Activated naive CD8-positive, alpha-beta T cell treated with anti-CD3 and anti-CD28 coated beads, Interleukin-2, amount 50 U/mL, for 24 hours (primary cell): ENCODE results near the gene UBE2V1.
"Not testable (repeated sequence)": the region's sequence is repeated elsewhere in the genome, so short reads cannot be mapped to it uniquely, and the experiment has no call there.

Experiments used
- ATAC-seq: fragments of 150-1000 bp; cut with Tn5 transposase; one replicate; pipeline ENCODE4 v1.10.0; 2021
- DNase-seq: peaks from one replicate; pipeline ENCODE4 v3.0.0; 2021
- H3K27ac Mint-ChIP-seq: one replicate; pipeline ENCODE4 v1.8.0; 2021; ENCODE audit warnings: mild to moderate bottlenecking, mixed read lengths
- H3K27me3 Mint-ChIP-seq: one replicate; pipeline ENCODE4 v1.8.0; 2021; ENCODE audit warnings: mixed read lengths
- H3K36me3 Mint-ChIP-seq: one replicate; pipeline ENCODE4 v1.8.0; 2021; ENCODE audit warnings: low read depth, mixed read lengths
- H3K4me1 Mint-ChIP-seq: one replicate; pipeline ENCODE4 v1.8.0; 2021; ENCODE audit warnings: mixed read lengths
- H3K4me3 Mint-ChIP-seq: one replicate; pipeline ENCODE4 v1.8.0; 2021; ENCODE audit warnings: mild to moderate bottlenecking, moderate library complexity, mixed read lengths
- H3K9me3 Mint-ChIP-seq: one replicate; pipeline ENCODE4 v1.8.0; 2021; ENCODE audit warnings: mixed read lengths

Gene UBE2V1

GRCh38 chr20:50113420-50114224 is 672 bp upstream of the UBE2V1 start:
- H3K4me1 Mint-ChIP-seq = peaks cover 71% of the 10 kb centered on the region
- ATAC-seq (no peak), DNase-seq (no peak)
- peak overlapping the region; percentile 100 for H3K4me3 Mint-ChIP-seq
- H3K36me3 Mint-ChIP-seq = peaks cover 31% of the 10 kb centered on the region
- H3K9me3 Mint-ChIP-seq = no peaks in the 10 kb centered on the region
- peak overlapping the region; percentile 94 for H3K27ac Mint-ChIP-seq
- H3K27me3 Mint-ChIP-seq = no peaks in the 10 kb centered on the region

DNA sequence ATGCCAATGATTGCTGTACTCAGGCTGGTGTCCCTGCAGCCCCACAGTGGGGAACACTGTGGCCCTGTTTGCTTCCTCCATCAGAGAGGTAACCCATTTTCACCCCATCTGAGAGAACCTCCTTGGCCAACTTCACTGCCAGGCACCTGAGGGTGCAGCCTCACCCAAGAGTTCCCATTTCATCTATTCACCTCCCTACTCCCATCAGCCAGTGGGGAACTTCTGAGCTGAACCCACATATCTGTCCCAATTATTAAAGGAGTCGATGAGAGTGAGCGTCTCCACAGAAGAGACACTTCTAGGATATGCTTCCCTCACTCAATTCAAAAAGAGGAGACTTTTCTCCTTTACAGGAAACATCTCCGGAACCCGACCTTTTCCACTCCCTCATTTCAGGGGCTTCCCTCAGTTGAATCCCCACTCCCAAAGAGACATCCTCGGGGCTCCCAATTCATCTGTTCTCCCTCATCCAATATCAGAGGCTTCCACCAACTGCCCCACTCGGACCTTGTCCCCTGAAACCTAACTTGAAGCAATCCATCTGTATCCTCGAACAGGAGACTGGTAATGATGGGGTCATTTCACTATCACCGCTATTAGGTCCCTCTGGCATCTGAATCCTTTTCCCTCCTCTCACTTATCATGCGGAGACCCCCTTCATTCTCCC is 988 bp downstream of the UBE2V1 start:
- Mint-ChIP-seq H3K9me3 (no peaks in the 10 kb centered on the region), H3K27me3 (no peaks in the 10 kb centered on the region), H3K4me3 (peak overlapping the region; percentile 100), H3K4me1 (peaks cover 87% of the 10 kb centered on the region), H3K36me3 (peaks cover 42% of the 10 kb centered on the region), H3K27ac (peak overlapping the region; percentile 94)
- DNase-seq = no peak
- no peak for ATAC-seq

GRCh38 chr20:50111120-50111828 is 1.7 kb downstream of the UBE2V1 start:
- H3K4me3 Mint-ChIP-seq = peak overlapping the region; percentile 100
- DNase-seq = peak; percentile 52
- H3K27ac Mint-ChIP-seq = peak overlapping the region; percentile 94
- H3K9me3 Mint-ChIP-seq = no peaks in the 10 kb centered on the region
- peak; percentile 31 for ATAC-seq
- H3K27me3 Mint-ChIP-seq = no peaks in the 10 kb centered on the region
- peaks cover 89% of the 10 kb centered on the region for H3K4me1 Mint-ChIP-seq
- H3K36me3 Mint-ChIP-seq = peaks cover 46% of the 10 kb centered on the region

DNA sequence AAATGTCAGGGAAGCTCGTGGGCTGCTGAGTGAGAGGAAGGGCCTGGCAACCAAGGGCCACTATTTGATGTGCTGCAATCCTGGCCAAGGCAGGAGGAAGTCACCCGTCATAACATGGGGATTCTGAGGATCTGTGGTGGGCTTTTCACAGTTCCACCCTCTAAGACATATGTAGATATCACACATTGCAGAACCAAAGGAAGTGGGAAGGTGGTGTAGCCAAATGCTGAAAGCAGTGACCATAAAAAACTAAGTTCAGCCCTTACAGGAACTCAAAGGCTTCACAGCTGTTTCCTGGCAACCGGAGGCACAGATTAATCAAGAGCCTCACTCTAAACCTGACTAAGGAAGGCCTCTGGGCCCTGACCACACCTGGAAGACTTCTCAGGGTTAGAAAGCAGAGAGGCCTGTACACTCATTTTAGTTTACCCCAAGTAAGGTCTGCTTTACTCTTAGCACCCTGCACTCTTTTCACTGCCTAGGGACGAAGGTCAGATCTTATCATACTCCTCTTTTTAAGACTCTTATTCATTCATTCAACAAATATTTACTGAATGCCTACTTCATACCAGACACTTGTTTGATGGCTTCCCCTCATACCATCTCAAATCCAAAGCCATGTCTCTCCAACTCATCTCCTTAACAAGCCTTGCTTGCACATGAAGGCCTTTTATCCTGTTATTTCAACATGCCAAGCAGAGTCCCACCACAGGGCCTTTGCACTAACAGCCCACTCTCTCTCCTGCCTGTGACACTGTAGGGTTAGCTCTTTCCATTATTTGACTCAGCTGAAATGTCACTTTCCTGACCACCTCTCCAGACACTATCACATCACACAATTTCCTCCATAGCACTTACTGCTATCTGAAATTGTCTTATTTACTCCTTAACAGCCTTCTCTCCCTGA is 2.6 kb downstream of the UBE2V1 start:
- Mint-ChIP-seq H3K27ac (peak overlapping the region; percentile 94), H3K9me3 (no peaks in the 10 kb centered on the region), H3K4me3 (peak overlapping the region; percentile 100), H3K27me3 (no peaks in the 10 kb centered on the region), H3K36me3 (peaks cover 44% of the 10 kb centered on the region), H3K4me1 (peaks cover 85% of the 10 kb centered on the region)
- ATAC-seq = peak; percentile 58
- peak; percentile 53 for DNase-seq

- H3K36me3 Mint-ChIP-seq = peaks cover 47% of the 10 kb centered on the region
- peaks cover 80% of the 10 kb centered on the region for H3K4me1 Mint-ChIP-seq
- no peaks in the 10 kb centered on the region for H3K9me3 Mint-ChIP-seq
- no peak for ATAC-seq
- H3K4me3 Mint-ChIP-seq = peak overlapping the region; percentile 44
- peak overlapping the region; percentile 80 for H3K27ac Mint-ChIP-seq
- no peak for DNase-seq
- no peaks in the 10 kb centered on the region for H3K27me3 Mint-ChIP-seq
These were observed 4.3 kb downstream of the UBE2V1 start for GRCh38 chr20:50108556-50109235.

- Mint-ChIP-seq H3K4me1 (peaks cover 82% of the 10 kb centered on the region), H3K27me3 (no peaks in the 10 kb centered on the region), H3K36me3 (peaks cover 51% of the 10 kb centered on the region), H3K27ac (peak overlapping the region; percentile 65), H3K4me3 (no peak overlapping the region), H3K9me3 (no peaks in the 10 kb centered on the region)
- ATAC-seq (no peak), DNase-seq (no peak)
These were observed 5.1 kb downstream of the UBE2V1 start for GRCh38 chr20:50107796-50108331.

DNA sequence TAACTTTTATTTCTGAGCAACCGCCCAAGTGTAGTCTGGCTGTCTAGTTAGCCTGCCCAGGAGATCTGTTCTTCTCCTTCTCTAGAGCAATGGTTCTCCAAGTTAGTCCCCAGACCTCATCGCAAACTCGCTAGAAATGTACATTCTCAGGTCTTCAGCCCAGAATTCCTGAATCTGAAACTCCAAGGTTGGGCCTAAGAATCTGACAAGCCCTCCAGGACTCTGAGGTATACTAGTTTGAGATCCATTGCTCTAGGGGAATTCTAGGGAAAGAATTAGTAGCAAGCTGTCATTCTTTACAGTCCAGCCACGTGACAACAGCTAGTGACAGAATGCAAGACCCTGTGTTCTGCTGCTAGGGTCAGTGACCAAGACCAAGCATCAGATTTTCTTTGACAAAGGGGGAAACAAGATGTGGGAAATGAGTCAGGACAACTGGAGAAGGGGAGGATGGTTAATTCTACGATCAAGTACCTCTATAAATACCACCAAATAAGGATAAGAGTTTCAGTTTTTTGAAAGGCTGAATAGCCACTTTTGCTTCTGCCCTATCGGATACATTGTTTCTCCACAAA is 5.8 kb downstream of the UBE2V1 start:
- Mint-ChIP-seq H3K9me3 (no peaks in the 10 kb centered on the region), H3K4me3 (no peak overlapping the region), H3K36me3 (peaks cover 50% of the 10 kb centered on the region), H3K4me1 (peaks cover 85% of the 10 kb centered on the region), H3K27ac (no peak overlapping the region), H3K27me3 (no peaks in the 10 kb centered on the region)
- no peak for DNase-seq
- ATAC-seq = no peak

DNA sequence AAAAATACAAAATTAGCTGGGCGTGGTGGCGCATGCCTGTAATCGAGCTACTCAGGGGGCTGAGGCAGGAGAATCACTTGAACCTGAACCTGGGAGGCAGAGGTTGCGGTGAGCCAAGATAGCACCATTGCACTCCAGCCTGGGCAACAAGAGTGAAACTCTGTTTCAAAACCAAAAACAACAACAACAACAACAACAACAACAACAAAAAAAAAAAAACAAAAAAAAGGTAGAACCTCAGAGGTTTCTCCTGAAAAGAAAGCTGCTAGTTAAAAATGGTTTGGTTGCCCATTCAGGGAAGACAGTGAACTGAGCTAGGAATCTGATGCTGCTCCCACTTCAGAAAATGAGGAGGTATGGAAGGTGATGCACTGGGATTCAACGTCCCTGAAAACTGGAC is 6.3 kb downstream of the UBE2V1 start:
- H3K27me3 Mint-ChIP-seq, H3K27ac Mint-ChIP-seq, H3K4me3 Mint-ChIP-seq, ATAC-seq, H3K9me3 Mint-ChIP-seq, DNase-seq: not testable (repeated sequence)
- H3K4me1 Mint-ChIP-seq = peaks cover 85% of the 10 kb centered on the region
- peaks cover 52% of the 10 kb centered on the region for H3K36me3 Mint-ChIP-seq

GRCh38 chr20:50103464-50104107 is 9.4 kb downstream of the UBE2V1 start:
- not testable (repeated sequence) for H3K27me3 Mint-ChIP-seq, H3K4me3 Mint-ChIP-seq, H3K9me3 Mint-ChIP-seq
- peak; percentile 83 for ATAC-seq
- peak; percentile 31 for DNase-seq
- Mint-ChIP-seq H3K36me3 (peaks cover 27% of the 10 kb centered on the region), H3K27ac (peak overlapping the region; percentile 65), H3K4me1 (peaks cover 74% of the 10 kb centered on the region)

GRCh38 chr20:50102551-50102950 is 10.4 kb downstream of the UBE2V1 start:
- H3K4me3 Mint-ChIP-seq, H3K9me3 Mint-ChIP-seq, ATAC-seq, H3K27me3 Mint-ChIP-seq, H3K27ac Mint-ChIP-seq, DNase-seq: not testable (repeated sequence)
- Mint-ChIP-seq H3K4me1 (peaks cover 72% of the 10 kb centered on the region), H3K36me3 (peaks cover 24% of the 10 kb centered on the region)

- Mint-ChIP-seq H3K27ac (no peak overlapping the region), H3K36me3 (peaks cover 24% of the 10 kb centered on the region), H3K4me3 (no peak overlapping the region), H3K4me1 (peaks cover 66% of the 10 kb centered on the region), H3K9me3 (no peaks in the 10 kb centered on the region), H3K27me3 (no peaks in the 10 kb centered on the region)
- ATAC-seq (no peak), DNase-seq (no peak)
These were observed 11.1 kb downstream of the UBE2V1 start for GRCh38 chr20:50101887-50102286.

DNA sequence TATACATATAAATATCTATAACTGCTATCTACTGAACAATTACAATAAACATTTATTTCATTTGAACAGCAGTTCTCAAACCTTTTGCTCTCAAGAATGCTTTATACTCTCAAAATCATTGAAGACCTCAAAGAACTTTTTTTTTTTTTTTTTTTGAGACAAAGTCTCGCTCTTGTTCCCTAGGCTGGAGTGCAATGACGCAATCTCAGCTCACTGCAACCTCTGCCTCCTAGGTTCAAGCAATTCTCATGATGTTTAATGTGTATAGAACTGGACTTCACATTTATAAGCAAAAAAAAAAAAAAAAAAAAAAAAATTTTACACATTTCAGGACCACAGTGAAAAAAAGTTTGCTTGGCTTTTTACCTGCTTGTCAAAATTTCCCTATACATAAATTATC is 11.7 kb downstream of the UBE2V1 start:
- Mint-ChIP-seq H3K4me3 (no peak overlapping the region), H3K27ac (no peak overlapping the region), H3K9me3 (no peaks in the 10 kb centered on the region), H3K4me1 (peaks cover 63% of the 10 kb centered on the region), H3K36me3 (peaks cover 28% of the 10 kb centered on the region), H3K27me3 (no peaks in the 10 kb centered on the region)
- no peak for ATAC-seq
- DNase-seq = no peak

GRCh38 chr20:50100552-50100951 is 12.4 kb downstream of the UBE2V1 start:
- ATAC-seq (no peak), DNase-seq (no peak)
- peaks cover 60% of the 10 kb centered on the region for H3K4me1 Mint-ChIP-seq
- peaks cover 29% of the 10 kb centered on the region for H3K36me3 Mint-ChIP-seq
- no peak overlapping the region for H3K27ac Mint-ChIP-seq
- no peaks in the 10 kb centered on the region for H3K27me3 Mint-ChIP-seq
- no peaks in the 10 kb centered on the region for H3K9me3 Mint-ChIP-seq
- H3K4me3 Mint-ChIP-seq = no peak overlapping the region
